ENCODE data around the gene HTR4.
A peak's percentile ranks its signal among the peaks of the same experiment; 100 is the strongest.

HTR4 gene

DNA sequence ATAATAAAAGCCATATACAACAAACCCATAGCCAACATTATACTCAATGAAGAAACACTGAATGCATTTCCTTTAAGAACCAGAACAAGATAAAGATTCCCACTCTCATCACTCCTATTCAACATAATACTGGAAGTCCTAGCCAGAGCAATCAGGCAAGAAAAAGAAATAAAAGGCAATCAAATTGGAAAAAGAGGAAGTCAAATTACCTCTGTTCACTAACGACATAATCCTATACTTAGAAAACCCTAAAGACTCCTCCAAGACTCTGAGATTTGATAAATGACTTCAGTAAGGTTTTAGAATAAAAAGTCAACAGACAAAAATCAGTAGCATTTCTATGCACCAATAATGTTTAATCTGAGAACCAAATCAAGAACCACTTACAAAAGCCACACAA lies 36.6 kb upstream of the HTR4 start:
- TF ChIP-seq, protein P1, sequence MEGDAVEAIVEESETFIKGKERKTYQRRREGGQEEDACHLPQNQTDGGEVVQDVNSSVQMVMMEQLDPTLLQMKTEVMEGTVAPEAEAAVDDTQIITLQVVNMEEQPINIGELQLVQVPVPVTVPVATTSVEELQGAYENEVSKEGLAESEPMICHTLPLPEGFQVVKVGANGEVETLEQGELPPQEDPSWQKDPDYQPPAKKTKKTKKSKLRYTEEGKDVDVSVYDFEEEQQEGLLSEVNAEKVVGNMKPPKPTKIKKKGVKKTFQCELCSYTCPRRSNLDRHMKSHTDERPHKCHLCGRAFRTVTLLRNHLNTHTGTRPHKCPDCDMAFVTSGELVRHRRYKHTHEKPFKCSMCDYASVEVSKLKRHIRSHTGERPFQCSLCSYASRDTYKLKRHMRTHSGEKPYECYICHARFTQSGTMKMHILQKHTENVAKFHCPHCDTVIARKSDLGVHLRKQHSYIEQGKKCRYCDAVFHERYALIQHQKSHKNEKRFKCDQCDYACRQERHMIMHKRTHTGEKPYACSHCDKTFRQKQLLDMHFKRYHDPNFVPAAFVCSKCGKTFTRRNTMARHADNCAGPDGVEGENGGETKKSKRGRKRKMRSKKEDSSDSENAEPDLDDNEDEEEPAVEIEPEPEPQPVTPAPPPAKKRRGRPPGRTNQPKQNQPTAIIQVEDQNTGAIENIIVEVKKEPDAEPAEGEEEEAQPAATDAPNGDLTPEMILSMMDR (IDR thresholded peaks at IDR 0.05; ENCODE audit: borderline replicate concordance, extremely low read depth, low read length, poor library complexity, severe bottlenecking): no peak
- no peak for TF ChIP-seq EZH2 (IDR thresholded peaks at IDR 0.05; ENCODE audit: borderline replicate concordance, low read depth, low read length, severe bottlenecking)
- Histone ChIP-seq H3K9ac (ENCODE audit: low read depth, low read length) (no peak overlapping the region), H3K27me3 (ENCODE audit: insufficient read depth, low read length, poor library complexity) (no peaks in the 10 kb centered on the region), H3K79me2 (ENCODE audit: insufficient read depth, low read length) (no peaks in the 10 kb centered on the region), H2AFZ (ENCODE audit: low read depth, low read length) (no peak overlapping the region), H3K36me3 (ENCODE audit: insufficient read depth, low read length) (no peaks in the 10 kb centered on the region), H3K9me3 (ENCODE audit: insufficient read depth, low read length, severe bottlenecking) (no peaks in the 10 kb centered on the region), H3K4me2 (ENCODE audit: insufficient read depth, low read length) (no peak overlapping the region), H3K4me1 (ENCODE audit: insufficient read depth, low read length) (no peaks in the 10 kb centered on the region), H3K4me3 (ENCODE audit: low read depth in 1 of 2, low read length in 2 of 2) (no peak overlapping the region), H3K27ac (ENCODE audit: low read length) (no peak overlapping the region), H4K20me1 (ENCODE audit: insufficient read depth, low read length) (no peaks in the 10 kb centered on the region)
- DNase-seq (no peak), ATAC-seq (ENCODE audit: insufficient read depth, low read depth) (no peak)

DNA sequence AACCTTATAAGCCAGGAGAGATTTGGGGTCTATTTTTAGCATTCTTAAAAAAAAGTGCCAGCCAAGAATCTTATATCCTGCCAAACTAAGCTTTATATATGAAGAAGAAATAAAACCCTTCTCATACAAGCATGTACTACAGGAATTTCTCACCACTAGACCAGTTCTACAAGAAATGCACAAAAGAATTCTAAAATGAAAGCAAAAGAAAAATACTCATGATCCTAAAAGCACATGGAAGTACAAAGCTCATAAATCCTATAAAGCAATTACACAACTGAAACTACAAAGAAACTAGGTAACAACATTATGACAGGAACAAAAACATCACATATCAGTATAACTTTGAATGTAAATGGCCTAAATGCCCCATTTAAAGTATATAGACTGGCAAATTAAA lies 34.5 kb upstream of the HTR4 start:
- H3K36me3 ChIP-seq (ENCODE audit: insufficient read depth, low read length): no peaks in the 10 kb centered on the region
- H3K27me3 ChIP-seq (ENCODE audit: insufficient read depth, low read length, poor library complexity): no peaks in the 10 kb centered on the region
- TF ChIP-seq, protein P1 (IDR thresholded peaks at IDR 0.05; ENCODE audit: borderline replicate concordance, extremely low read depth, low read length, poor library complexity, severe bottlenecking): no peak
- ATAC-seq (ENCODE audit: insufficient read depth, low read depth) (no peak), DNase-seq (no peak)
- H2AFZ ChIP-seq (ENCODE audit: low read depth, low read length): no peak overlapping the region
- no peak overlapping the region for H3K9ac ChIP-seq (ENCODE audit: low read depth, low read length)
- H4K20me1 ChIP-seq (ENCODE audit: insufficient read depth, low read length): no peaks in the 10 kb centered on the region
- H3K4me3 ChIP-seq (ENCODE audit: low read depth in 1 of 2, low read length in 2 of 2): no peak overlapping the region
- H3K4me2 ChIP-seq (ENCODE audit: insufficient read depth, low read length): no peak overlapping the region
- no peaks in the 10 kb centered on the region for H3K9me3 ChIP-seq (ENCODE audit: insufficient read depth, low read length, severe bottlenecking)
- no peaks in the 10 kb centered on the region for H3K4me1 ChIP-seq (ENCODE audit: insufficient read depth, low read length)
- H3K79me2 ChIP-seq (ENCODE audit: insufficient read depth, low read length): no peaks in the 10 kb centered on the region
- H3K27ac ChIP-seq (ENCODE audit: low read length): no peak overlapping the region

- Histone ChIP-seq H3K4me3 (ENCODE audit: low read depth in 1 of 2, low read length in 2 of 2) (no peak overlapping the region), H3K36me3 (ENCODE audit: insufficient read depth, low read length) (no peaks in the 10 kb centered on the region), H4K20me1 (ENCODE audit: insufficient read depth, low read length) (no peaks in the 10 kb centered on the region), H3K9me3 (ENCODE audit: insufficient read depth, low read length, severe bottlenecking) (no peaks in the 10 kb centered on the region), H2AFZ (ENCODE audit: low read depth, low read length) (no peak overlapping the region), H3K27me3 (ENCODE audit: insufficient read depth, low read length, poor library complexity) (no peaks in the 10 kb centered on the region), H3K27ac (ENCODE audit: low read length) (no peak overlapping the region), H3K79me2 (ENCODE audit: insufficient read depth, low read length) (no peaks in the 10 kb centered on the region), H3K4me1 (ENCODE audit: insufficient read depth, low read length) (no peaks in the 10 kb centered on the region), H3K9ac (ENCODE audit: low read depth, low read length) (no peak overlapping the region), H3K4me2 (ENCODE audit: insufficient read depth, low read length) (no peak overlapping the region)
- TF ChIP-seq, protein P1 (IDR thresholded peaks at IDR 0.05; ENCODE audit: borderline replicate concordance, extremely low read depth, low read length, poor library complexity, severe bottlenecking): no peak
- no peak for TF ChIP-seq EZH2 (IDR thresholded peaks at IDR 0.05; ENCODE audit: borderline replicate concordance, low read depth, low read length, severe bottlenecking)
- no peak for DNase-seq
- ATAC-seq (ENCODE audit: insufficient read depth, low read depth): no peak
Measured at GRCh38 chr5:148687871-148688270, 33.5 kb upstream of the HTR4 start.

DNA sequence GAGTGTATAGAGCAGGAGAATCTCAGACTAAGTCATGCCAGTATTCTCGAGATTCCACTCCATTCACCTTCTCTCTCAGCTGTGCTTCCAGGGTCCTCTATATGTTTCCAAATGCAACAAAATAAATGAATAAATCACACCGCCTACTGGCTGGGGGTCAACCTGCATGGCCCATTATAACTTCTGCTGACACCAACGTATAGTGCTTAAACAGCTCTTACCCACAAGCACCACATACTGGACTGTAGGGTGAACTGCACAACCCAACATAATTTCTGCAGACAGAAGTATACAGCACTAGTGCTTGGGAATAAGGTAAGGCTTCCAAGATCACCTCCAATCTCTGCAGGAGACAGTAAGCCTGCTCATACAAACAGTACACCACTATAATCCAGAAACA lies 33.1 kb upstream of the HTR4 start:
- H3K27me3 ChIP-seq (ENCODE audit: insufficient read depth, low read length, poor library complexity): no peaks in the 10 kb centered on the region
- no peak overlapping the region for H2AFZ ChIP-seq (ENCODE audit: low read depth, low read length)
- H4K20me1 ChIP-seq (ENCODE audit: insufficient read depth, low read length): no peaks in the 10 kb centered on the region
- no peaks in the 10 kb centered on the region for H3K79me2 ChIP-seq (ENCODE audit: insufficient read depth, low read length)
- TF ChIP-seq, protein P1 (IDR thresholded peaks at IDR 0.05; ENCODE audit: borderline replicate concordance, extremely low read depth, low read length, poor library complexity, severe bottlenecking): peak; percentile 44
- TF ChIP-seq EZH2 (IDR thresholded peaks at IDR 0.05; ENCODE audit: borderline replicate concordance, low read depth, low read length, severe bottlenecking): no peak
- H3K4me1 ChIP-seq (ENCODE audit: insufficient read depth, low read length): no peaks in the 10 kb centered on the region
- peak; percentile 4 for DNase-seq
- no peak overlapping the region for H3K27ac ChIP-seq (ENCODE audit: low read length)
- H3K4me3 ChIP-seq (ENCODE audit: low read depth in 1 of 2, low read length in 2 of 2): no peak overlapping the region
- H3K4me2 ChIP-seq (ENCODE audit: insufficient read depth, low read length): no peak overlapping the region
- no peaks in the 10 kb centered on the region for H3K36me3 ChIP-seq (ENCODE audit: insufficient read depth, low read length)
- no peaks in the 10 kb centered on the region for H3K9me3 ChIP-seq (ENCODE audit: insufficient read depth, low read length, severe bottlenecking)
- H3K9ac ChIP-seq (ENCODE audit: low read depth, low read length): no peak overlapping the region
- ATAC-seq (ENCODE audit: insufficient read depth, low read depth): peak; percentile 50; the same call in 2 of the 3 replicates
